Measurements from ENCODE around the gene GPC6. TPM values are rescaled to one million over a fixed set of nuclear protein-coding genes. Genes with fewer than 3 reads are reported as not detected.

Gene GPC6
- total and polyA plus RNA-seq, 2 experiments from 2014 or later: 14.4 to 20.8 TPM

- Histone ChIP-seq H3F3A (ENCODE audit: insufficient read depth) (peaks cover 41% of the 10 kb centered on the region), H3K4me3 (no peak overlapping the region), H3K9me3 (ENCODE audit: low read depth) (no peaks in the 10 kb centered on the region), H3K9ac (no peak overlapping the region), H3K27ac (no peak overlapping the region), H4K20me1 (ENCODE audit: insufficient read depth) (no peaks in the 10 kb centered on the region), H3K4me1 (ENCODE audit: insufficient read depth) (peaks cover 51% of the 10 kb centered on the region), H3K4me2 (ENCODE audit: unreplicated experiment) (no peak overlapping the region), H3K9me2 (ENCODE audit: insufficient read depth) (no peaks in the 10 kb centered on the region), H3K79me2 (ENCODE audit: insufficient read depth) (no peaks in the 10 kb centered on the region), H3K36me3 (ENCODE audit: low read depth) (no peaks in the 10 kb centered on the region), H3K27me3 (replicated peaks; ENCODE audit: insufficient read depth) (no peaks in the 10 kb centered on the region), H2AFZ (no peak overlapping the region)
- WGBS, 2 experiments (ENCODE audit: low coverage in 1 of 2, low lambda C conversion rate in 2 of 2, missing lambda C conversion rate in 2 of 2): 76 to 83% methylated on average over 4 of the region's 4 CpGs
- TF ChIP-seq EZH2phosphoT487 (IDR thresholded peaks at IDR 0.05; ENCODE audit: insufficient read depth, low read depth) (no peak), EZH2 (IDR thresholded peaks at IDR 0.05; ENCODE audit: insufficient read depth, poor library complexity, severe bottlenecking) (no peak)
- DNase-seq: peak; percentile 20
- in situ Hi-C loops (cut with MboI): no loop called here
Observed at GRCh38 chr13:94063848-94064247, 837.2 kb downstream of the GPC6 start.

GRCh38 chr13:94065741-94066140, 839.1 kb downstream of the GPC6 start:
- H3K9ac ChIP-seq: no peak overlapping the region
- in situ Hi-C loops (cut with MboI): no loop called here
- no peaks in the 10 kb centered on the region for H3K36me3 ChIP-seq (ENCODE audit: low read depth)
- H3K9me3 ChIP-seq (ENCODE audit: low read depth): no peaks in the 10 kb centered on the region
- H3K4me3 ChIP-seq: no peak overlapping the region
- H4K20me1 ChIP-seq (ENCODE audit: insufficient read depth): no peaks in the 10 kb centered on the region
- no peaks in the 10 kb centered on the region for H3K9me2 ChIP-seq (ENCODE audit: insufficient read depth)
- H3K27me3 ChIP-seq (replicated peaks; ENCODE audit: insufficient read depth): no peaks in the 10 kb centered on the region
- DNase-seq: peak; percentile 62
- TF ChIP-seq EZH2phosphoT487 (IDR thresholded peaks at IDR 0.05; ENCODE audit: insufficient read depth, low read depth): no peak
- TF ChIP-seq EZH2 (IDR thresholded peaks at IDR 0.05; ENCODE audit: insufficient read depth, poor library complexity, severe bottlenecking): no peak
- no peaks in the 10 kb centered on the region for H3K79me2 ChIP-seq (ENCODE audit: insufficient read depth)
- peak overlapping the region; percentile 2 for H3K4me2 ChIP-seq (ENCODE audit: unreplicated experiment)
- peaks cover 51% of the 10 kb centered on the region for H3K4me1 ChIP-seq (ENCODE audit: insufficient read depth)
- H2AFZ ChIP-seq: no peak overlapping the region
- peaks cover 40% of the 10 kb centered on the region for H3F3A ChIP-seq (ENCODE audit: insufficient read depth)
- WGBS, 2 experiments (ENCODE audit: low coverage in 1 of 2, low lambda C conversion rate in 2 of 2, missing lambda C conversion rate in 2 of 2): 42 to 48% methylated on average over 1 of the region's 1 CpG
- H3K27ac ChIP-seq: no peak overlapping the region

- H3F3A ChIP-seq (ENCODE audit: insufficient read depth): peaks cover 17% of the 10 kb centered on the region
- H3K4me2 ChIP-seq (ENCODE audit: unreplicated experiment): peak overlapping the region; percentile 57
- H3K4me3 ChIP-seq: no peak overlapping the region
- H3K36me3 ChIP-seq (ENCODE audit: low read depth): no peaks in the 10 kb centered on the region
- peak; percentile 89 for DNase-seq
- no peaks in the 10 kb centered on the region for H3K79me2 ChIP-seq (ENCODE audit: insufficient read depth)
- H3K27me3 ChIP-seq (replicated peaks; ENCODE audit: insufficient read depth): no peaks in the 10 kb centered on the region
- H3K9ac ChIP-seq: no peak overlapping the region
- peak overlapping the region; percentile 30 for H3K27ac ChIP-seq
- in situ Hi-C loops (cut with MboI): no loop called here
- no peak overlapping the region for H2AFZ ChIP-seq
- TF ChIP-seq EZH2 (IDR thresholded peaks at IDR 0.05; ENCODE audit: insufficient read depth, poor library complexity, severe bottlenecking) (no peak), EZH2phosphoT487 (IDR thresholded peaks at IDR 0.05; ENCODE audit: insufficient read depth, low read depth) (no peak)
- WGBS, 2 experiments (ENCODE audit: low coverage in 1 of 2, low lambda C conversion rate in 2 of 2, missing lambda C conversion rate in 2 of 2): 45 to 52% methylated on average over 4 of the region's 4 CpGs
- no peaks in the 10 kb centered on the region for H3K9me2 ChIP-seq (ENCODE audit: insufficient read depth)
- no peaks in the 10 kb centered on the region for H4K20me1 ChIP-seq (ENCODE audit: insufficient read depth)
- peaks cover 29% of the 10 kb centered on the region for H3K4me1 ChIP-seq (ENCODE audit: insufficient read depth)
- no peaks in the 10 kb centered on the region for H3K9me3 ChIP-seq (ENCODE audit: low read depth)
Observed at GRCh38 chr13:94073007-94073744, 846.6 kb downstream of the GPC6 start.

GRCh38 chr13:94079876-94080275, 853.3 kb downstream of the GPC6 start:
- no peak for TF ChIP-seq EZH2 (IDR thresholded peaks at IDR 0.05; ENCODE audit: insufficient read depth, poor library complexity, severe bottlenecking)
- no peak for TF ChIP-seq EZH2phosphoT487 (IDR thresholded peaks at IDR 0.05; ENCODE audit: insufficient read depth, low read depth)
- Histone ChIP-seq H3K9ac (no peak overlapping the region), H3F3A (ENCODE audit: insufficient read depth) (peaks cover 10% of the 10 kb centered on the region; the same call in 1 of the 2 replicates), H3K27me3 (replicated peaks; ENCODE audit: insufficient read depth) (no peaks in the 10 kb centered on the region), H2AFZ (no peak overlapping the region), H3K4me1 (ENCODE audit: insufficient read depth) (peaks cover 12% of the 10 kb centered on the region), H3K4me3 (no peak overlapping the region), H3K36me3 (ENCODE audit: low read depth) (no peaks in the 10 kb centered on the region), H3K4me2 (ENCODE audit: unreplicated experiment) (peak overlapping the region; percentile 3), H3K79me2 (ENCODE audit: insufficient read depth) (no peaks in the 10 kb centered on the region), H3K27ac (no peak overlapping the region), H4K20me1 (ENCODE audit: insufficient read depth) (no peaks in the 10 kb centered on the region), H3K9me3 (ENCODE audit: low read depth) (no peaks in the 10 kb centered on the region), H3K9me2 (ENCODE audit: insufficient read depth) (no peaks in the 10 kb centered on the region)
- in situ Hi-C loops (cut with MboI): no loop called here
- DNase-seq: peak; percentile 55

All from GM23248 (cell line).